ENCODE data around the gene PROK1.
"Not testable (repeated sequence)": the region's sequence is repeated elsewhere in the genome, so short reads cannot be mapped to it uniquely, and the experiment has no call there.

Gene PROK1

GRCh38 chr1:110430366-110430765, 20.6 kb upstream of the PROK1 start:
- no peak overlapping the region for H3K4me3 ChIP-seq (ENCODE audit: low read length)
- no peak for DNase-seq (ENCODE audit: low read depth, low spot score)

GRCh38 chr1:110430901-110431300, 20.0 kb upstream of the PROK1 start:
- no peak for DNase-seq (ENCODE audit: low read depth, low spot score)
- no peak overlapping the region for H3K4me3 ChIP-seq (ENCODE audit: low read length)

GRCh38 chr1:110433213-110433612, 17.7 kb upstream of the PROK1 start:
- no peak overlapping the region for H3K4me3 ChIP-seq (ENCODE audit: low read length)
- DNase-seq (ENCODE audit: low read depth, low spot score): no peak

GRCh38 chr1:110433803-110434202, 17.1 kb upstream of the PROK1 start:
- no peak overlapping the region for H3K4me3 ChIP-seq (ENCODE audit: low read length)
- no peak for DNase-seq (ENCODE audit: low read depth, low spot score)

GRCh38 chr1:110434946-110435345, 16.0 kb upstream of the PROK1 start:
- DNase-seq (ENCODE audit: low read depth, low spot score): no peak
- H3K4me3 ChIP-seq (ENCODE audit: low read length): no peak overlapping the region

DNA sequence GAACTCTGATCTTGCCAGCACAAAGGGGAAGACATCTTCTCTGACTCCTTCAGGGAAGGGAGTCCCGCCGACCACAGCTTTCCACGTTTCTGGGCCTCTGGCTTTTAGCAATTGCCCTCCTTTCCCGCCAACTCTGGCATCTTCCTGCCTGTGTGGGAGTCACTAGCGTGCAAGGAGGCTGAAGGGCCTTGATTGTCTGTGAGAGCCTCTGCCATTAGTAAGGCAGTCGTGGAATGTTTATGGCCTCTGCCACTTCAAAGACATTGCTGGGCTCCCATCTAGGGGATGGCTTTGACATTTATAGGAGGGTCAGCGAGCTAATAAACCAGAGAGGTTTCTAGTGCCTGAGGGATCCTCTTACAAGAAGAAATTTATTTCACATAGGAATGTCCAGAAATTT, 14.3 kb upstream of the PROK1 start:
- no peak overlapping the region for H3K4me3 ChIP-seq (ENCODE audit: low read length)
- no peak for DNase-seq (ENCODE audit: low read depth, low spot score)

- DNase-seq (ENCODE audit: low read depth, low spot score); H3K4me3 ChIP-seq (ENCODE audit: low read length): not testable (repeated sequence)
Measured at GRCh38 chr1:110437645-110438299, 13.2 kb upstream of the PROK1 start.

GRCh38 chr1:110438893-110439292, 12.1 kb upstream of the PROK1 start:
- H3K4me3 ChIP-seq (ENCODE audit: low read length): no peak overlapping the region
- no peak for DNase-seq (ENCODE audit: low read depth, low spot score)

- not testable (repeated sequence) for H3K4me3 ChIP-seq (ENCODE audit: low read length); DNase-seq (ENCODE audit: low read depth, low spot score)
Measured at GRCh38 chr1:110439873-110440272, 11.1 kb upstream of the PROK1 start.

- no peak for DNase-seq (ENCODE audit: low read depth, low spot score)
Measured at GRCh38 chr1:110440877-110441276, 10.1 kb upstream of the PROK1 start.

GRCh38 chr1:110441888-110442287, 9.1 kb upstream of the PROK1 start:
- H3K4me3 ChIP-seq (ENCODE audit: low read length): no peak overlapping the region
- no peak for DNase-seq (ENCODE audit: low read depth, low spot score)

More at GRCh38 chr1:110440877-110441276, 10.1 kb upstream of the PROK1 start:
- no peak overlapping the region for H3K4me3 ChIP-seq (ENCODE audit: low read length)

DNA sequence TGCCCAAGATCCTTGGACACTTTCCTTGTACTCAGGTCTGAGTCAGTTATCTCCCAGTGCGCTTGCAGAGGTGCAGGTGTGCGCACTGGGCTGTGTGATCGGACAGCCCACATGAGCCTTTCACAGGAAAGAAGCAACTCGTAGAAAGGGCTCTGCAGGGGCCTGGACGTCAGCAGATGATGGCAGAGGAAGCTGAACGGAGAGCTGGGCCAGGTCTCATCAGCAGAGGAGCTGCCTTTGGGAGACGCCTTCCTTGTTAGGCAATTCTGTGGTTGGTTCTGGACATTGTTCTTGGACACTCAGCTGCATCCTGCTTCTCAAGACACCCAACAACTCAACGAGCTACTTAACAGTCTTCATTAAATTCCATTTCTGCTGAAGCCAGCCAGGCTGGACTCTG, 7.5 kb upstream of the PROK1 start:
- DNase-seq (ENCODE audit: low read depth, low spot score): no peak
- H3K4me3 ChIP-seq (ENCODE audit: low read length): no peak overlapping the region

- H3K4me3 ChIP-seq (ENCODE audit: low read length): no peak overlapping the region
- DNase-seq (ENCODE audit: low read depth, low spot score): no peak
Measured at GRCh38 chr1:110444561-110444960, 6.4 kb upstream of the PROK1 start.

- no peak overlapping the region for H3K4me3 ChIP-seq (ENCODE audit: low read length)
- DNase-seq (ENCODE audit: low read depth, low spot score): no peak
Measured at GRCh38 chr1:110449661-110450651, 993 bp upstream of the PROK1 start.

DNA sequence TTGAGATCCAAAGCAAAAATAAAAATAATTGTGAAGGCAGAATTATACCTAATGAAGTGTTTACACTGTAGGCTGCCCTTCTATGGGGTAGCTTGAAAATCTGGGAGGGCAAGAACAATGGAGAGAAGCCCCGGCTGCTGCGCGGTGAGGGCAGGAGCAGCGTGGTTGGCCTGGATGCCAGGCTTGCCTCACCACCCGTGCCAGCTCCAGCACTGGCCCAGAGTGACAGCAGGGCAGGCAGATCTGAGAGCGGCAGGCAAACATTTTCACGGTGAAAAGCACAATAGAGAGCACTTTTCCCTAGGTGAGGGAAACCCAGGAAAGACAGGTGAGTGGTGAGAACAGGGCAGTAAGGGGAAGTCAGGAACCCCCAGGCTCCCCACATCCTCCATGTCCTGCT, 1.4 kb downstream of the PROK1 start:
- H3K4me3 ChIP-seq (ENCODE audit: low read length): no peak overlapping the region
- no peak for DNase-seq (ENCODE audit: low read depth, low spot score)

DNA sequence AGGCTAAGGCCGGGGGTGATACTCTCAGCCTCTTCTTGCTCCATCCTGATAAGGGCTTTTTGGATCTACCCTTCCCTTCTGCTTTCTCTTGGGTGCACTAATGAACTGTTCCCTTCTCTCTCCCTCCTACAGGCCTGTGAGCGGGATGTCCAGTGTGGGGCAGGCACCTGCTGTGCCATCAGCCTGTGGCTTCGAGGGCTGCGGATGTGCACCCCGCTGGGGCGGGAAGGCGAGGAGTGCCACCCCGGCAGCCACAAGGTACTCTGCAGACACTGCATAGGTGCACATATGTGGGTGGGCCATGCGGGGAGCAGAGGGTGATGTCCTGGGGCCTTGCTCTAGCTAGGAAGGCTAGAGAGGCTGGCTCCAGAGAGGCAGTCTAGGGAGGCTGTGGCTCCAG, 2.9 kb downstream of the PROK1 start:
- no peak for DNase-seq (ENCODE audit: low read depth, low spot score)

GRCh38 chr1:110454328-110454727, 3.4 kb downstream of the PROK1 start:
- no peak overlapping the region for H3K4me3 ChIP-seq (ENCODE audit: low read length)
- DNase-seq (ENCODE audit: low read depth, low spot score): no peak

More for the DNA sequence above, 2.9 kb downstream of the PROK1 start:
- no peak overlapping the region for H3K4me3 ChIP-seq (ENCODE audit: low read length)

- no peak overlapping the region for H3K4me3 ChIP-seq (ENCODE audit: low read length)
- DNase-seq (ENCODE audit: low read depth, low spot score): no peak
Measured at GRCh38 chr1:110455151-110455550, 4.2 kb downstream of the PROK1 start.

DNA sequence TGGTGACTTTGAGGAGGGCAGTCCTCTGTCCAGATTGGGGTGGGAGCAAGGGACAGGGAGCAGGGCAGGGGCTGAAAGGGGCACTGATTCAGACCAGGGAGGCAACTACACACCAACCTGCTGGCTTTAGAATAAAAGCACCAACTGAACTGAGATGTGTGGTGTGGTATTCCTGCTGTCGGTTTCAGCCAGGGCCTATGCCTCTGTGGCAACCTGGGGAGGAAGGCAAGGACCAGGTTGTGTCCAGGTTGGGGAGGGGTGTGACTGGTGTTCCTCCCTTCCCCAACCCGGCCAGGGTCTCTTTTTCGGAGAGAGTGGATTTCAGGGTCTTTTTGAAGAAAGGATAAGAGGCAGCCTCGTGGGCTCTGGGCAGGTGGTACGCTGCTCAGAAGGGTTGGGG, 6.3 kb downstream of the PROK1 start:
- no peak overlapping the region for H3K4me3 ChIP-seq (ENCODE audit: low read length)
- no peak for DNase-seq (ENCODE audit: low read depth, low spot score)
